Spinal cord (tissue), 10 donors: ENCODE measurements around the gene DPM1. TPM values are rescaled to one million over a fixed set of nuclear protein-coding genes. Genes with fewer than 3 reads are reported as not detected.

ENCODE experiments used
- DNase-seq, 6 donors: peaks; one replicate each; pipeline versions ENCODE4 v3.0.0 to v3.0.0-alpha.2; 2013 to 2015; ENCODE audit warnings: low spot score in 6 of 6, low read depth in 4 of 6
- H3K27ac ChIP-seq: one replicate; pipeline ENCODE4 v1.5.1; 2013; ENCODE audit warnings: low read depth, low read length, control low read depth
- H3K27me3 ChIP-seq: one replicate; pipeline ENCODE4 v1.6.1; 2013; ENCODE audit warnings: low read length; ENCODE audit not compliant: control insufficient read depth, insufficient read depth
- H3K36me3 ChIP-seq: one replicate; pipeline ENCODE4 v1.6.1; 2013; ENCODE audit warnings: low read length; ENCODE audit not compliant: control insufficient read depth, insufficient read depth
- H3K4me1 ChIP-seq: one replicate; pipeline ENCODE4 v1.6.1; 2013; ENCODE audit warnings: low read length; ENCODE audit not compliant: control insufficient read depth, insufficient read depth
- H3K4me3 ChIP-seq: one replicate; pipeline ENCODE4 v1.5.1; 2013; ENCODE audit warnings: low read depth, low read length, control low read depth
- H3K9me3 ChIP-seq: one replicate; pipeline ENCODE4 v1.6.1; 2013; ENCODE audit warnings: low read length; ENCODE audit not compliant: control insufficient read depth, insufficient read depth
- WGBS: methylation state at CpG from one replicate; pipeline ENCODE4 v1.1.5; 2013; ENCODE audit warnings: missing lambda C conversion rate; ENCODE audit not compliant: insufficient coverage; 5-methylcytosine and 5-hydroxymethylcytosine counted together
- polyA plus RNA-seq, 2 donors: library from polyadenylated mRNA; unstranded; fragments of 120-200 nt; gene quantifications; one replicate each; pipeline ENCODE4 v1.2.1, GENCODE V29; 2013; ENCODE audit not compliant: insufficient read length in 2 of 2
- total RNA-seq, 2 donors: library from RNA; depleted of rRNA in 1 of 2; stranded (reverse); fragments of 120-200 nt in 1 of 2; fragments of >200 nt in 1 of 2; gene quantifications; one replicate each; pipeline versions ENCODE4 v1.2.3 to v1.2.4, GENCODE V29; 2013 to 2014
- donor health status: healthy.

Gene DPM1
- total and polyA plus RNA-seq, 4 donors: 35.5 to 50.7 (median 43.2) TPM

- Histone ChIP-seq H3K27me3 (no peaks in the 10 kb centered on the region), H3K27ac (no peak overlapping the region), H3K4me3 (no peak overlapping the region), H3K9me3 (no peaks in the 10 kb centered on the region), H3K36me3 (peaks cover 6% of the 10 kb centered on the region), H3K4me1 (peaks cover 7% of the 10 kb centered on the region)
- 25% methylated on average over 1 of the region's 2 CpGs for WGBS
- DNase-seq: peak in 1 of 6 donors; percentile 11
Observed at GRCh38 chr20:50924261-50924920, 33.9 kb downstream of the DPM1 start.

DNA sequence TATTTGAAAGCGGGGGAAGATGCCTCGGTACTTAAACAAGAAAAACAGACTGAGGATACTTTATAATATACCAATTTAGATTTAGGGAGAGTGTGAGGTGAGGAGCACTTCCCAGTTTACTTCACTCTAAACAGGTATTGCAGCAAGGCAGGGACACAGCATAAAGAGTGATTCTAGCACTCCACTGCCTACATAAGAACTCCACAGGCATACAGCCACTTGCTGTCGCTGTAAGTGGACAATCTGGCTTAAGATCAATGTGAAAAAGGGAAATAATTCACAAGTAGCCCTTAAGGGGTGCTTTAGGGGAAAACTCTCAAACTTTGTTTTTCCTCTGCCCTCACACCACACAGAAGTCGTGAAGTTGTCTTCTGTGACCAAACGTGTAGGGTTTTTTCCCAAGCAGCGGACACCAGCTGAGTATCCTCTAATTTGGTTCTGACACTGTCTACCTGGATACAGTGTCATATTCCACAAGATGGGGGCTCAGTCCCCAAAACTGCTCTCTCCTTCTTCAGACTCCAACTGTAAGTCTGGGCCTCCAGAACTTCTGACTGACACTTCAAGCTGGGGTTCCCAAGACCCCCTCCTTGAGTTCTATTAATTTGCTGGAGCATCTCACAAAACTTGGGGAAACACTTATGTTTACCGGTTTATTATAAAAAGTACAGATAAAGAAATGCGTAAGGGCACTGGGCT, 36.4 kb downstream of the DPM1 start:
- Histone ChIP-seq H3K27me3 (no peaks in the 10 kb centered on the region), H3K27ac (no peak overlapping the region), H3K4me1 (peaks cover 7% of the 10 kb centered on the region), H3K9me3 (no peaks in the 10 kb centered on the region), H3K4me3 (no peak overlapping the region), H3K36me3 (peaks cover 6% of the 10 kb centered on the region)
- 100% methylated on average over 2 of the region's 8 CpGs for WGBS
- no peak for DNase-seq

- Histone ChIP-seq H3K4me1 (peaks cover 7% of the 10 kb centered on the region), H3K4me3 (no peak overlapping the region), H3K36me3 (peaks cover 6% of the 10 kb centered on the region), H3K9me3 (no peaks in the 10 kb centered on the region), H3K27ac (no peak overlapping the region), H3K27me3 (no peaks in the 10 kb centered on the region)
- DNase-seq: no peak
Observed at GRCh38 chr20:50920997-50921396, 37.3 kb downstream of the DPM1 start.

DNA sequence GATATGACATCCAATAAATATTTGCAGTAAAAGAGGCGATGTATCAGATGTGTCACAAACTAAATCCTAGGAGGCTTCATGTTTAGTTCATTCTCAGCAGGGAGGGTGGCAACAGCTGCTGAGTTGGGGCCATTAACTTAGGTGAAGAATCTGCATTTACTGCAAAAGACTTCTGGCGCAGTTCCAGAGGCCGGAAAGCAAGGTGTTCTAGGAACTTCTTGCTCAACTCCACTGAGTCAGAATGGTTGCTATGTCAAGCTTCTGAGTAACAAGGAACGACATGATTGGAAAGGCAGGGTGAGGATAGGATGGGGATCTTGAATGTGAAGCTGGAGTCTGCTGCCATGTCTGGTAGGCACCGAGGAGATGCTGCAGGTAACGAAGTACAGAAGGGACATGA, 38.8 kb downstream of the DPM1 start:
- peaks cover 2% of the 10 kb centered on the region for H3K36me3 ChIP-seq
- no peaks in the 10 kb centered on the region for H3K9me3 ChIP-seq
- peak in 1 of 6 donors; percentile 31 for DNase-seq
- WGBS: 70% methylated on average over 5 of the region's 6 CpGs
- peaks cover 2% of the 10 kb centered on the region for H3K4me1 ChIP-seq
- no peak overlapping the region for H3K4me3 ChIP-seq
- no peak overlapping the region for H3K27ac ChIP-seq
- H3K27me3 ChIP-seq: no peaks in the 10 kb centered on the region

GRCh38 chr20:50918403-50918802, 39.9 kb downstream of the DPM1 start:
- peaks cover 2% of the 10 kb centered on the region for H3K4me1 ChIP-seq
- no CpG with 5 or more reads among the region's 3 CpGs for WGBS
- H3K9me3 ChIP-seq: no peaks in the 10 kb centered on the region

DNA sequence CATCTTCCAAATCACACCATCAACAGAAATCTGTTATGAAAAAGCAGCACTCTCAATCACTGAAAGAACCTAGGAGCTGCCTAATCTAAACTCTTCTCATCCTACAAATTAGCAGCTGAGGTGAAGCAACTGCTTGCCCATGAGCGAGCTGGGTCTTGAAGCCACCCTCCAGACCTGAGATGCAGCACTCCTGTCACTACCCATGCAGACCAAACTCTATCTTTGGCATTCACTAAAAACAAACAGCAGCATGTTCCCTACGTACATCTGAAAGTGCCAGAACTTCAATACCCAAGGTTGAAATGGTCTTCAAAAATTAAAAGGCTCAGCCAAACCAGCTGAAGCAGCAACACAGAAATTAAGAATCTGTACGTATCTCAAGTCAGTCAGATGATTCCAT, 41.4 kb downstream of the DPM1 start:
- peaks cover 2% of the 10 kb centered on the region for H3K4me1 ChIP-seq
- H3K36me3 ChIP-seq: peaks cover 2% of the 10 kb centered on the region
- DNase-seq: no peak
- no peaks in the 10 kb centered on the region for H3K9me3 ChIP-seq
- no peak overlapping the region for H3K4me3 ChIP-seq
- 61% methylated on average over 3 of the region's 3 CpGs for WGBS
- no peaks in the 10 kb centered on the region for H3K27me3 ChIP-seq
- no peak overlapping the region for H3K27ac ChIP-seq

More at GRCh38 chr20:50918403-50918802, 39.9 kb downstream of the DPM1 start:
- Histone ChIP-seq H3K36me3 (peaks cover 2% of the 10 kb centered on the region), H3K4me3 (no peak overlapping the region), H3K27me3 (no peaks in the 10 kb centered on the region), H3K27ac (no peak overlapping the region)
- DNase-seq: no peak

DNA sequence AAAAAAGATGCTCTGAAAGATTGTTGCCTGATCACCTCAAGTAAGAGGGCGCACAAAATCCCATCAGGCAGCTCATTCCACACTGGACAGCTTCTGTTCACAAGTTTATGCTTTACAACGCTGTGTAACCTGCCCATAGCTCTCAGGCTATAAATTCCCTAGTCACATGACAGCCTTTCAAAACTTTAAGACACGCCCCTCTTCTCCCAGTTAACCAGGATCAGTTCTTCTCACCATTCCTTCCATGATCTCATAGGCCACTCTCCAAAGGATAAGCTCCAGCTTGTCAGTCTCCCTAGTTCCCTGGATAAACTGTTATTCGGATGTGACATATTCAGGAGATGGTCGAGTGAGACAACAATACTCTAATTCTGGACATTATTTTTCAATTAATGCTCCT, 42.1 kb downstream of the DPM1 start:
- no peaks in the 10 kb centered on the region for H3K27me3 ChIP-seq
- H3K36me3 ChIP-seq: peaks cover 2% of the 10 kb centered on the region
- DNase-seq: no peak
- WGBS: 44% methylated on average over 3 of the region's 5 CpGs
- H3K4me1 ChIP-seq: peaks cover 2% of the 10 kb centered on the region
- no peak overlapping the region for H3K4me3 ChIP-seq
- H3K27ac ChIP-seq: no peak overlapping the region
- no peaks in the 10 kb centered on the region for H3K9me3 ChIP-seq

DNA sequence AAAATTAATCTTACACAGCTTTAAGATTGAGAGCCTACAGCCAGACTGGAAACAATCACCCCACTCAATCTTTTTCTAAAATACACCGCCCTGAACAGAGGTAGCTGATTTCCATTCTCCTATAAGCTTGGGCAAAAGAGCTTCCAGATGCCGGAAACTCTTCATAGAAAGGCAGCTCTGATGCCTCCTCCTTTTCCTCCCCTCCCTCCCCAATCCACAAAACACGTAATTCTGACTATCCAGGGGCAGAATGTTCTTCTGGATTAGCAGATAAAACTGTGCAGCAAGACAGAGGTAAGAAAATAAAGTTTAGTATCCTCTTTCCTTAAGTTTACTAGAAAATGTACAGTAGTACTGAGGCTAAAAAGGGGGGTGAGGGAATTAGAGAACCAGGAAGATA, 42.9 kb downstream of the DPM1 start:
- H3K27ac ChIP-seq: no peak overlapping the region
- H3K27me3 ChIP-seq: no peaks in the 10 kb centered on the region
- DNase-seq: no peak
- H3K4me3 ChIP-seq: no peak overlapping the region
- peaks cover 2% of the 10 kb centered on the region for H3K4me1 ChIP-seq
- H3K36me3 ChIP-seq: peaks cover 2% of the 10 kb centered on the region
- WGBS: 66% methylated on average over 2 of the region's 3 CpGs
- no peaks in the 10 kb centered on the region for H3K9me3 ChIP-seq

GRCh38 chr20:50913690-50914375, 44.5 kb downstream of the DPM1 start:
- WGBS: no CpG with 5 or more reads among the region's 2 CpGs
- H3K27ac ChIP-seq: no peak overlapping the region

More at GRCh38 chr20:50913690-50914375, 44.5 kb downstream of the DPM1 start:
- Histone ChIP-seq H3K27me3 (no peaks in the 10 kb centered on the region), H3K4me3 (no peak overlapping the region), H3K4me1 (no peaks in the 10 kb centered on the region), H3K36me3 (peaks cover 2% of the 10 kb centered on the region), H3K9me3 (no peaks in the 10 kb centered on the region)
- DNase-seq: no peak
